GM08714 (cell line): ENCODE results near the gene ADCY7.

Experiments
- H3K4me3 ChIP-seq: fragments of 200-500 bp; sonication (Bioruptor generic); 2 replicates; pipeline ENCODE4 v1.5.1; 2014; ENCODE audit warnings: mild to moderate bottlenecking, low read length, inconsistent platforms
- ZNF274 ChIP-seq: IDR thresholded peaks from 2 replicates; pipeline ENCODE4 v1.6.1; 2012; ENCODE audit warnings: mild to moderate bottlenecking, low read depth, low read length

Gene ADCY7

DNA sequence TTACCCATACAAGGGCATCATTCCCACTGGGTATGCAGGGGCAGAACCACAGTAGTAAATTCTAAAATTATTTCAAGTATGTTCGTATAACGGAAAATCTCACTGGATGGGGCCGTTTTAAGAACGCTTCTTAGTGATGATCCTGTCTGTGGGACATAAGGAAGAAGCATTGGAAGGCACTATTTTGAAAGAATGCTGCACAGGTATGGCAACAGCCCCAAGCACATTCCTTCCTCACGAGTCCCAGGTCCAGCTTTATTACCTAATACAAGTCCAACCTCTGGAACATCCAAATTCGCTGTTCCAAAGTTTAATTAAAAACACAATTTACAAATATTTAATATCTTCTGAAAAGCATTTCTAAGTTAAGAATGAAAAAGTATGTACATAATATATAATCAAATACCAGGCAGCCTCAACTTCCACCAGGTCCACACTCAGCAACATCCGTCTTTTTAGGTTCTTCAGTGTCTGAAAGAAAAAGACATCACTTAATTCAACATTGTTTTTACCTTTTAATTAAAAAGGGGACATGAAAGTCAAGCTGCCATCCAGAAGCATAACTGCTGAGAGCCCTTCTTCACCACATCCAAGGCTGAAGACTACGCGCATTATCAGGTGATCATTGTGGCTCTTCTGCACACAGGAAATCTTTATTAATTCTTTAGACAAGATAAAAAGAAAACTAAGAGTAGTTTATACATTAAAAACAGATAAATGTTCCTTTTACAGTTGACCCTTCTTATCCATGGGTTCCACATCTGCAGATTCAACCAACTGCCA is 52.6 kb downstream of the ADCY7 start:
- no peak for TF ChIP-seq ZNF274
- no peak overlapping the region for H3K4me3 ChIP-seq

DNA sequence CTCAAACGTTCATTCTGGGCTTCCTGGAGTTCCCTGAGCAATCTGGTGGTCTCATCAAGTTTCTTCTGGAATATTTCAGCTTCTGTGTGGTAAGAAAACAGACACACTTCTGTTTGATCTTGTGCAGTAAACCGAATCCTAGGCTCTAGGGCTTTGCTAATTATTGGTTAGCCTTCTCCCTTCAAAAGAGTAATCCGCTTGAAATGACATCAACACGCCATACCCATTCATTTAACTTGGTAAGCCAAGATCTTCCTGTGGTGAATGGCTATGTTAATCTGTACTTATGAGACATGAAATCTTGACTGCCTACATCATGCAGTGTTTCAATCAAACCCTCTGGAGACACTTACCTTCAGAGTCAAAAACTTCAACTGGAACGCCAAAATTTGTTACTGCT is 54.0 kb downstream of the ADCY7 start:
- no peak overlapping the region for H3K4me3 ChIP-seq
- no peak for TF ChIP-seq ZNF274

- no peak for TF ChIP-seq ZNF274
- no peak overlapping the region for H3K4me3 ChIP-seq
Measured at GRCh38 chr16:50322333-50322732, 56.0 kb downstream of the ADCY7 start.

DNA sequence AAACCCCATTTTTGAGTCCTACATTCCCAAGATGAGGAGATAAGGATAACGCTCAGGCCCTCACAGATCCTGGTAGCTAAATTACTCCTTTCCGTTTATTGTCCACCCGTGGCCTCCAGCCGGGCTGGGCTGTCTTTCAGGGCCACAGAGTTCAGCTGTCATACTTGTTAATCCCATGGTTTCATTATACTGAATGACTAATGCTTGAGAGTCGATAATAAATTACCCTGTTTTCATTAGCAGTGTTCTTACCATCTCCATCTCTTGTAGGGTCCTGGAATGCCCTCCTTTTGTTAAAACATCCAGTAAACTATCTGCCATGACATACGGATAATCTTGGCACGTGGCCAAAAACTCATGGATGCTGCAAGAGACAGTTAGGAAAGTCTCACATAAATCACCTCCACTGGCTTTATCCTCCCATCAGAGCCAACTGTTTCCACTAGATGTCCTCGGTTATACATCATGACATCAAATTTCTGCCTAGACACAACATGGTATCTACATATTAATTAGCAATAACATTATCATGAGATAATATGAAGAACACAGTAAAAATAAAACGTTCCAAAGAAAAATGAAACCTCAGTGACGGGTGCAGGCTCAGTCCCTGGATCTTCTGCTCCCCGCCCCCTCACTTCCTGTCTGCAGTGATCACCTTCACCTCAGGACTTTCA is 57.1 kb downstream of the ADCY7 start:
- no peak for TF ChIP-seq ZNF274
- no peak overlapping the region for H3K4me3 ChIP-seq

GRCh38 chr16:50324345-50324744 is 58.0 kb downstream of the ADCY7 start:
- no peak for TF ChIP-seq ZNF274
- H3K4me3 ChIP-seq = no peak overlapping the region

DNA sequence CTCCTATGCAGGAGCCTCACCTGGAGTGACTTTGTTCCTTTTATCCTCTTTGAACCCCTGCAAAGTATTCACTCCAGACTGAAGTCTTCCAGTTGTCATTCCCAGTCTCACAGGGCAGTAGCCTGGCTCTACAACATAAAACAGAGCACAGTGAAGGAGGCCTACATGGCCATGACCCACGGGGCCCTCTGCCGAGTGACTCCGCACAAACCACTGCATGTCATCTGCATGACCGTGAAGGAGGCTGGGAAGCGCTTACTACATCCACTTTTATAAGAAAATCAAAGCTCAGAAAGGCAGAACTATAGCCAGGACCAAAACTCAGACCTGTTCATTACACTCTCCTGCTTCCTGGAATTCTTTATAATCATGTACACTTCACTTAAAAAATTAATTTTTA is 59.9 kb downstream of the ADCY7 start:
- TF ChIP-seq ZNF274 = no peak
- H3K4me3 ChIP-seq = no peak overlapping the region

DNA sequence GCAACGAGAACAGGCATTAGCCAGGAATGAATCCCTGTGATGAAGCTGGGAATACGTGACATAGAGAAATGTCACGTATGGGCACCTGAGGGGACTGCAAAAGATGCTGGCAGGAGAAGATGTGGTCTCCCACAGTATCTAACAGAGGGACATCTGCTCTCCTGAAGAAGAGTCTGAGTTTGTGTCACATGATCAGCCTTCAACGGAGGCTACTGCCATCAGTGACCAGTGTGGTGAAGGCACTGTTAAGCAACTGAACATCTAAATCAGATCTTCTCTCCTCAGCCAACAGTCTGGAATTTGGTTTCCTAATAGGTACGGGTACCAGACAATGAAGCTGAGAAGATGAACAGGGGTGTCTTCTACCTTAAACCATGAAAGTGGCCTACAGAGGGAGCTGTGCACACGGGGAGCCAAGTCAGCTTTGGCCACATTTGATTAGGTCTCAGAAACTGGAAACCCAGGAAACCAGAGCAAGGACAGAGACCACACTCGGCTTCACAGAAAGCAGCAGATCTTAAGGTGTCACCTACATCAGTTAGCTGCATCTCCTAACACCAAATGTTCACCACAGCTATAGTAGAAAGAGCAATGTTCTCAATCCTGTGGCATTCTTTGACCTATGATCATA is 60.6 kb downstream of the ADCY7 start:
- no peak overlapping the region for H3K4me3 ChIP-seq
- no peak for TF ChIP-seq ZNF274

DNA sequence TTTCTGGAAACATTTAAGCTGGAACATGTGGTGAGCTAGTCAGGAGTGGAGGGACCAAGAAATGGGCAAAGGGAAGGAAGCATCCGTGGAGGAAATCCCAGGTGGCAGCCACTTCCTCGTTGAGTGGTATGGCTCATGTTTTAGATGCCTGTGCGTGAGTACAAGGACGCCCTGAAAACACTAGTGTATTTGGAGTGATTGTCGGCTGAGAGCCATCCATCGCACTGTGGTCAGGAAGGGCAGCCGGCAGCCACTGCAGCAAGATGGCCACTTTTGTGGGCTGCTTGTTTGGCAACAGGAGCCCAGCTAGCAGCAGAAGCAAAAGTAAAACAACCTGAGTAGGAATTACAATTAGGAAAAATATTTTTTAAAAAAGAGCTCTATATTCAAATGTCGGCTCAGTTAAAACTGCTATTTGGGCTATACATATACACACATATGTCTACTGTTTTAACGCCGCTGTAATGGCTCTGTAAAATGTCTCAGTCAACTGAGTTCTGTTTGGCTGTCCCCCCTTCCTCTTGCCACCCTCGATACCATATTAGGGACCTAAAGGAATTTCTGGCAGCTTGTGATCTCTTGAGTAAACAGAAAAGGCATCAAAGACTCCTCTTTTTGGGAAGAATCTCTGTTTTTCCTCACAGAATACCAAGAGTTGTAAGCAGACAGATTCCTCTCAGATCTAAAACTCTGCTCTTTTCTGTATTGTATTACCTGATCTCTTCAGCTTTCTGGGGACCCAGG is 63.3 kb downstream of the ADCY7 start:
- no peak for TF ChIP-seq ZNF274
- H3K4me3 ChIP-seq = no peak overlapping the region

GRCh38 chr16:50331570-50331969 is 65.2 kb downstream of the ADCY7 start:
- no peak overlapping the region for H3K4me3 ChIP-seq
- no peak for TF ChIP-seq ZNF274

- H3K4me3 ChIP-seq = no peak overlapping the region
- TF ChIP-seq ZNF274 = no peak
Measured at GRCh38 chr16:50332599-50332998, 66.2 kb downstream of the ADCY7 start.

- TF ChIP-seq ZNF274 = no peak
- H3K4me3 ChIP-seq = no peak overlapping the region
Measured at GRCh38 chr16:50334106-50334975, 68.0 kb downstream of the ADCY7 start.

GRCh38 chr16:50335196-50335958 is 69.0 kb downstream of the ADCY7 start:
- TF ChIP-seq ZNF274 = no peak

DNA sequence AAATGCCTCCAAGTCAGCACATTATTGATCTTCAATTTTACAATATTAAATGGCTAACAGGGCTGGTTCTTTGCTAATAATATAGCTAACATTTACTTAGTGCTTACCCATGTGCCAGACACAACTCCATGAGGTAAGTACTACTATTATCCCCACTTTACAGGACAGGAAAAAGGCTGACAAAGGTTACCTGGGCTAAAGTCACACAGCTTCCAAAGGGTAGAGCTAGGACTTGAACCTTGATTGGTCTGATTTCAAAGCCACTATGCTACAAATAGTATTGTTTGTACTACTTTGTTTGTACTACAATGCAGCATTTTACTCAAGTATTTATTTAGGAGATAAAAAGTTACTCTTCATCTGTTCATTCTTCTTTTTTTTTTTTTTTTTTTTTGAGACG is 70.5 kb downstream of the ADCY7 start:
- no peak overlapping the region for H3K4me3 ChIP-seq
- no peak for TF ChIP-seq ZNF274

More at GRCh38 chr16:50335196-50335958, 69.0 kb downstream of the ADCY7 start:
- H3K4me3 ChIP-seq = no peak overlapping the region
